ENCODE results near the gene TATDN3. TPM values are rescaled to one million over a fixed set of nuclear protein-coding genes. Genes with fewer than 3 reads are reported as not detected.

TATDN3 gene, protein sequence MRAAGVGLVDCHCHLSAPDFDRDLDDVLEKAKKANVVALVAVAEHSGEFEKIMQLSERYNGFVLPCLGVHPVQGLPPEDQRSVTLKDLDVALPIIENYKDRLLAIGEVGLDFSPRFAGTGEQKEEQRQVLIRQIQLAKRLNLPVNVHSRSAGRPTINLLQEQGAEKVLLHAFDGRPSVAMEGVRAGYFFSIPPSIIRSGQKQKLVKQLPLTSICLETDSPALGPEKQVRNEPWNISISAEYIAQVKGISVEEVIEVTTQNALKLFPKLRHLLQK
- 11.1 TPM for polyA plus RNA-seq (2012; ENCODE audit: low read depth, missing spikeins)

DNA sequence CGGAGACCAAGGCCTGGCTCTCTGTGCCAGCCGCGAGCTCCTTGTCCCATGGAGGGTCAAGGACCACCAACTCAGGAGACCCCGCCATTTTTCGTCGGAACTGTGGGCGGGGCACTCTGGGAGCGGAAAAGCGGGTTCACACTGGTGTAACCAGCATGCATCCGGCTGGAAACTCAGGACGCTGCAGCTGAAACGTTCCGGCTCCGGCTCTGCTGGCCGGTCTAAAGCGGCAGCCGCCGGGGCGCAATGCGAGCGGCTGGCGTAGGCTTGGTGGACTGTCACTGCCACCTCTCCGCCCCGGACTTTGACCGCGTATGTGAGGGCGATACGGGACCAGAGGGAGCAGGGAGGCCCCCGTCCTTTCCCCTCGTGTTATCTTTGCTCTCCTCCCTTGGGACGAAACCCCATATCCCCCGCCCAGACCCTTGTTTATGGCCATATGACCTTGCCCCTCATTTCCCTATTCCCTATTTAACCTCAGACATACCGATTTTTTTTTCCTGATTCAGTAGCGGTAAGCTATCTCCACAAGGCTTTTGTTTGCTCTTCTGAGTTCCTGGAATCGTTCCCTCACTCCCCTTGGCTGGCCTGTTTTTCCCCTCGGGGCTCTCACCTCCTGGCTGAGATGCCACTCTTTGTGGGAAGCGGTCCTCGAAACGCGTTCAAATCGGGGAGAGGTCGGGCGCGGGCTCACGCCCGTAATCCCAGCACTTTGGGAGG lies at the start of gene TATDN3, which contains the start of gene NSL1:
Gene TATDN3 (plus strand): TSS at position 219 of the 720 bp plus-strand sequence. CDS start 28 bp downstream, at position 247.
Gene NSL1 (minus strand): TSS at position 102 of the 720 bp plus-strand sequence. CDS start 14 bp downstream, at position 88.
- DNase-seq (ENCODE audit: insufficient read length, low spot score) (peak; percentile 47), FAIRE-seq (peak; percentile 93)
- TF ChIP-seq POU2F2 (IDR thresholded peaks at IDR 0.05; ENCODE audit: low read depth, low read length) (peak; percentile 80), POLR2A (IDR thresholded peaks at IDR 0.05; ENCODE audit: low read depth, low read length) (peak; percentile 89), POLR2AphosphoS5 (IDR thresholded peaks at IDR 0.05; ENCODE audit: low read depth, low read length) (peak; percentile 80), SPI1 (IDR thresholded peaks at IDR 0.05; ENCODE audit: low read depth, low read length) (no peak), PAX5 (IDR thresholded peaks at IDR 0.05; ENCODE audit: insufficient read depth, low read length, severe bottlenecking) (peak; percentile 55), TAF1 (IDR thresholded peaks at IDR 0.05; ENCODE audit: low read depth, low read length) (peak; percentile 98)

DNA sequence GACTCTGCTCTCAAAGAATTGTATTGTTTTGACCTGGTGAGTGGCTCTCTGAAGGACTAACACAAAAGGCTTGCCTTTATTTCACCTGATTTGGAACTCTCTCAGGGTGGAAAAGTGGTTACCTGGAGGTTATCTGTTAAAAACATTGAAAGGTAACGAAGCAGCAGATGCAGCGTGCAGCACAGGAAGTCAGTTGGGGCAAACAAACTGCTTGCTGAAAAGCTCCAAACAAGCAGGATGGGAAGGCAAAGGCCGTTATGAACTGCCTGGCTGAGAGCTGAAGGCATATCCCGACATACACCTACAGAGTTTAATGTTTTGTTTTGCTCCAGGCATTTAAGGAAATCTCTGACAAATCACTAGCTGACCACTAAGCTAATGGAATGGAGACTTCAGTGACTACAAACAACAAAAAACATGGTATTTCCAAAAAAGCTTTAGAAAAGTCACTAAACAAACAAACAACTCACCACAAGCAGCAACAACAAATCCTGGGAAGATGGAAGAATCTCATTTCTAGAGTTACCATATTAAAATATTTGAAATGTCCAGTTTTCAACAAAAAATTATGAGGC lies 47.7 kb upstream of the TATDN3 start:
- no peak for TF ChIP-seq SPI1 (IDR thresholded peaks at IDR 0.05; ENCODE audit: low read depth, low read length)
- TF ChIP-seq POLR2AphosphoS5 (IDR thresholded peaks at IDR 0.05; ENCODE audit: low read depth, low read length) = no peak
- TF ChIP-seq TAF1 (IDR thresholded peaks at IDR 0.05; ENCODE audit: low read depth, low read length) = no peak
- TF ChIP-seq POU2F2 (IDR thresholded peaks at IDR 0.05; ENCODE audit: low read depth, low read length) = no peak
- TF ChIP-seq POLR2A (IDR thresholded peaks at IDR 0.05; ENCODE audit: low read depth, low read length) = no peak
- TF ChIP-seq PAX5 (IDR thresholded peaks at IDR 0.05; ENCODE audit: insufficient read depth, low read length, severe bottlenecking) = no peak
- FAIRE-seq = no peak
- DNase-seq (ENCODE audit: insufficient read length, low spot score) = no peak

DNA sequence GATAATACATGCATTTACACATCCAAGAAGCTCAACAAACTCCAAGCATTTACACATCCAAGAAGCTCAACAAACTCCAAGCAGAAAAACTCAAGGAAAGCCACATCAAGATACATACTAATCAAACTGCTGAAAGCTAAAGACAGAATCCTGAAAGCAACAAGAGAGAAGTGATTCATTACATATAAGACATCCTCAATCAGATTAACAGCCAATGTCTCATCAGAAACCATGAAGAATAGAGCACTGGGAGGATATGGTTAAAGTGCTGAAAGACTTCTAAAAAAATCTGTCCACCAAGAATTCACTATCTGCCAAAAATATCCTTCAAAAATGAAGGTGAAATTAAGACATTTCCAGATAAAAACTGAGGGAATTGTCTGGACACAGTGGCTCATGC lies 46.4 kb upstream of the TATDN3 start:
- no peak for FAIRE-seq
- TF ChIP-seq POLR2AphosphoS5 (IDR thresholded peaks at IDR 0.05; ENCODE audit: low read depth, low read length) (no peak), POU2F2 (IDR thresholded peaks at IDR 0.05; ENCODE audit: low read depth, low read length) (no peak)
- DNase-seq (ENCODE audit: insufficient read length, low spot score) = no peak

DNA sequence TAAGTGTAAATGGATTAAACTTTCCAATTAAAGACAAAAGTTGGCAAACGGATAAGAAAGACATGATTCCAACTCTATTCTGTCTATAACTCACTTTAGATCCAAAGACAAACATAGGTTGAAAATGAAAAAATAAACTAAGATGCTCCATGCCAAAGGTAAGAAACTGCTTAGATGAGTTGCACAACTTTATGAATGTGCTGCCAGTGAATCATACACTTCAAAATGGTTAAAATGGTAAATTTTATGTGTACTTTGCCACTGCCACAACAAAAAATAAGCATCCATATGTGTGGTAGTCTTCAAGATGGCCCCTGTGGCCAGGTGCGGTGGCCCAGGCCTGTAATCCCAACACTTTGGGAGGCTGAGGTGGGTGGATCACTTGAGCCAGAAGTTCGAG lies 45.1 kb upstream of the TATDN3 start:
- TF ChIP-seq PAX5 (IDR thresholded peaks at IDR 0.05; ENCODE audit: insufficient read depth, low read length, severe bottlenecking) (no peak), POLR2A (IDR thresholded peaks at IDR 0.05; ENCODE audit: low read depth, low read length) (no peak), POU2F2 (IDR thresholded peaks at IDR 0.05; ENCODE audit: low read depth, low read length) (no peak), TAF1 (IDR thresholded peaks at IDR 0.05; ENCODE audit: low read depth, low read length) (no peak), POLR2AphosphoS5 (IDR thresholded peaks at IDR 0.05; ENCODE audit: low read depth, low read length) (no peak), SPI1 (IDR thresholded peaks at IDR 0.05; ENCODE audit: low read depth, low read length) (no peak)
- FAIRE-seq = no peak
- DNase-seq (ENCODE audit: insufficient read length, low spot score) = no peak

DNA sequence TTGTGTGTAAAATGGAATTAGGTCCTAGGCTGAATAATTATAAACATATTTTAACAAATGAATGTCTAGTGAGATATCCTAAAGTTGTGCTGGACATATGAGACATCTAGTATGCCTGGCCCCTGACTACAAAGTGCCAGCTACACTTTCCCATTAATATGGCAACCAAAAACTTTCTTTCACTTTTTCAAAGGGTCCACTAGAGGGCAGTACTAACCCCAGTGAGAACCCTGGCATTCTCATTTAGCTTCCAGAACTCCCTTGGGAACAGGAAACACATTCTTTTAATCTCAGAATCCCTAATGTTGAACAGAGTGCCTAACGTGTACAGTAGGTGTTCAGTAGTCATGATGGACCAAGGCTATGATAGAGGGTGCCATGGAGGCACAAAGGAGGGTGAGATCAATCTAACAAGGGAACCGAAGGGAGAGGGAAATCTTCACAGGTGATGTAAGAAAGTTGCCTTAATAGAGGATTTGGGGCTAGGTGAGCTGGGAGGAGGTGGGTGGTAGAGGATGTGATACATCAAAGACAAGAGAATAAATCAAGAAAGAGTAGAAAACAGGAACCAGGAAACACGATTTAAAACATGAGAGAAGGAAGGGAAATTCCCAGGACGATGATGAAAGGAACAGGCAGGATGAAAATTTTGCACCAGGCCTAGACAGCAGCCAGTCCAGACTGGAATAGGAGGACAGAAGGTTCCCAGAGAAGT lies 41.7 kb upstream of the TATDN3 start:
- FAIRE-seq (peak; percentile 80), DNase-seq (ENCODE audit: insufficient read length, low spot score) (no peak)
- TF ChIP-seq PAX5 (IDR thresholded peaks at IDR 0.05; ENCODE audit: insufficient read depth, low read length, severe bottlenecking) (no peak), SPI1 (IDR thresholded peaks at IDR 0.05; ENCODE audit: low read depth, low read length) (peak; percentile 92), POU2F2 (IDR thresholded peaks at IDR 0.05; ENCODE audit: low read depth, low read length) (no peak), TAF1 (IDR thresholded peaks at IDR 0.05; ENCODE audit: low read depth, low read length) (no peak)

DNA sequence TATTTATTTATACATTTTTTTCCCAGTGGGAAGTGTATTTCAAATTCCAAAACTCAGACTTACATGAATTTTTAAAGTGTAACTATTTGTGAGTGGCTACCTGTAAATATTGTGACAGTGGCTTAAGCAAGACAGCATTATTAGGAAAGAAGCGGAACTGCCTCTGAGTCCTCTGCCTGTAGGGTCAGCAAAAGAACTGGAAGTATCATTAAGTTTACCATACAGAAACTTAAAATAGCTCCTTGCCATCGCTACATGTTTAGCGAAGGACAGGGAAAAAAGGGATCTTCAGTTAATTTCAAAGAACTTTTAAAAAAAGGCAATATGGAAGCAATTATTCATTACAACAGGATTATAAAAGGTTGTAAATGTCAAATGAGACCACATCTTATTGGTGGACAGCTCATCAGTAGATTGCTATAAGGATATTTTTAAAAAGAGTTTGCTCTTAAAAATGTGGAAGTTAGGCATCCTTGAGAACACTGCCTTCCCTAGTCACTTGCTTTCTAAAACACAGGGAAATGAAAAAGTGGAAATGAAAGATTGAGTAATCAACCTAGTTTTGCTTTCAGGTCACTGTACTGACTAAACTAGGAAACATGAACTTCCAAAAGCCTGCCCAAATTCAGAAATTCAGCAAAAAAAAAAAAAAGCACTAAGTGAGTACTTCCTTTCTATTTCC lies 39.3 kb upstream of the TATDN3 start:
- no peak for DNase-seq (ENCODE audit: insufficient read length, low spot score)
- TF ChIP-seq POLR2AphosphoS5 (IDR thresholded peaks at IDR 0.05; ENCODE audit: low read depth, low read length) = no peak
- TF ChIP-seq TAF1 (IDR thresholded peaks at IDR 0.05; ENCODE audit: low read depth, low read length) = no peak
- no peak for TF ChIP-seq PAX5 (IDR thresholded peaks at IDR 0.05; ENCODE audit: insufficient read depth, low read length, severe bottlenecking)
- TF ChIP-seq POLR2A (IDR thresholded peaks at IDR 0.05; ENCODE audit: low read depth, low read length) = no peak
- TF ChIP-seq SPI1 (IDR thresholded peaks at IDR 0.05; ENCODE audit: low read depth, low read length) = peak; percentile 81
- TF ChIP-seq POU2F2 (IDR thresholded peaks at IDR 0.05; ENCODE audit: low read depth, low read length) = no peak
- no peak for FAIRE-seq

DNA sequence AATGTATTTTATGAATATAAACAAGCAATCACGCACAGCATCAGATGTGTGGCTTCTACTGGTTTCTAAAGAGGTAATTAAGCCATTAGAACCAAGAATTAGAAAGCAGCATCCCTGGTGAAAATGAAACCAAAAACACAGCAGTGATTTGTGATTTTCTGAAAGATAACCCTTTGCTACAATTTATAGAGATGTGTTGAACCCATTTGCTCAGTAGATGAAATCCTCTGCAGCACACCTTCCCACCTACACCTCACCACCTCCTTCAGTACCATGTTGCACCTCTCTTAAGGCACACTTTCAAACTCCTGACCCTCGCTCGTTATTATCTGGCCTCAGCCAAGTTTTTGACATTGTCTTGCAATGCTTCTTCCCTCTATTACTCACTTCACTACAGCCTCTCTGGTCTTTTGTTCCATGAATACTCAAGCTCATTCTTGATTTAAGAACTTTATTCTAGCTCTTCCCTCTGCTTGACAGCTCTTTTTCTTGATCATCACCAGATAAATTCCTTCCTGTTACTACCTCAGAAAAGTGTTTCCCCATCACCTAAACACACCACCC lies 38.7 kb upstream of the TATDN3 start:
- DNase-seq (ENCODE audit: insufficient read length, low spot score) (no peak), FAIRE-seq (no peak)
- TF ChIP-seq POLR2A (IDR thresholded peaks at IDR 0.05; ENCODE audit: low read depth, low read length) (no peak), POLR2AphosphoS5 (IDR thresholded peaks at IDR 0.05; ENCODE audit: low read depth, low read length) (no peak)

DNA sequence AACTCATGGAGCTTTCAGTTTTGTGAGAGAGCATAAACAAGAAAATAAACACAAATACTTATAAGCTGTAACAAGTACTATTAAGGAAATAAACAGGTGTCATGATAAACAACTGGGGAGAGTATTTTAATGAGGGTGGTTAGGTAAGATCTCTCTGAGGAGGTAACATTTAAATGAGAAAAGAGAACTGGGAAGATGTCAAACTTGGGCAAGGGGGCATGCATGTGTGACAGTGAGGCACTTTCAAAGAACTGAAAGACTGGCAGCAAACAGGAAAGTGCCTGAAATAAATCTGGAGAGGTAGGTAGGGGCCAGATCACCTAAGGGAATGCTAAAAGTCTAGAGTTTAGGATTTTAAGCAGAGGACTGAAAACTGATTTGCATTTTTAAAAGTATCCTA lies 37.9 kb upstream of the TATDN3 start:
- TF ChIP-seq POLR2A (IDR thresholded peaks at IDR 0.05; ENCODE audit: low read depth, low read length) (no peak), SPI1 (IDR thresholded peaks at IDR 0.05; ENCODE audit: low read depth, low read length) (peak; percentile 47; the same call in 1 of the 2 replicates)
- DNase-seq (ENCODE audit: insufficient read length, low spot score) (no peak), FAIRE-seq (no peak)

DNA sequence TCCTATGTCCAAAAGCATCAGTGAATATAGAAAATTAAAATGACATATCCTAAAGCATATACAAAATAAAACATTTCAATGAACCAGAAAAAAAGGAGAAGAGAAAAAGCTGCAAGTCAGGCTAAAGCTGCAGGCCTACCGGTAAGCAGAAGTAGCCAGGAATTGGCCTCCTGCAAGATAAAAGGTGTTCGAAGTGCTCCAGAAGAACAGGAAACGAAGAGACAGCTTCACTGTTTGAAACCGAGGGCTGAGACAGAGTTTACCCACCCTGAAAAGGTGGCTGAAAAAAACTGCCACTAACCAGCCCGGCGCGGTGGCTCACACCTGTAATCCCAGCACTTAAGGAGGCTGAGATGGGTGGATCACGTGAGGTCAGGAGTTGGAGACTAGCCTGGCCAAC lies 37.5 kb upstream of the TATDN3 start:
- no peak for TF ChIP-seq POLR2A (IDR thresholded peaks at IDR 0.05; ENCODE audit: low read depth, low read length)
- no peak for TF ChIP-seq POLR2AphosphoS5 (IDR thresholded peaks at IDR 0.05; ENCODE audit: low read depth, low read length)
- TF ChIP-seq SPI1 (IDR thresholded peaks at IDR 0.05; ENCODE audit: low read depth, low read length) = peak; percentile 37; the same call in 1 of the 2 replicates
- TF ChIP-seq PAX5 (IDR thresholded peaks at IDR 0.05; ENCODE audit: insufficient read depth, low read length, severe bottlenecking) = no peak
- TF ChIP-seq TAF1 (IDR thresholded peaks at IDR 0.05; ENCODE audit: low read depth, low read length) = no peak
- FAIRE-seq (peak; percentile 69), DNase-seq (ENCODE audit: insufficient read length, low spot score) (no peak)

Measured in GM12891 (cell line).